GM19240 (cell line): ENCODE measurements around the gene LRBA.

Source experiments
- DNase-seq: peaks from one replicate; pipeline ENCODE4 v3.0.0; 2011; ENCODE audit warnings: low spot score; ENCODE audit not compliant: insufficient read length

The LRBA gene

GRCh38 chr4:150590631-150591030 is 424.5 kb downstream of the LRBA start:
- no peak for DNase-seq

DNA sequence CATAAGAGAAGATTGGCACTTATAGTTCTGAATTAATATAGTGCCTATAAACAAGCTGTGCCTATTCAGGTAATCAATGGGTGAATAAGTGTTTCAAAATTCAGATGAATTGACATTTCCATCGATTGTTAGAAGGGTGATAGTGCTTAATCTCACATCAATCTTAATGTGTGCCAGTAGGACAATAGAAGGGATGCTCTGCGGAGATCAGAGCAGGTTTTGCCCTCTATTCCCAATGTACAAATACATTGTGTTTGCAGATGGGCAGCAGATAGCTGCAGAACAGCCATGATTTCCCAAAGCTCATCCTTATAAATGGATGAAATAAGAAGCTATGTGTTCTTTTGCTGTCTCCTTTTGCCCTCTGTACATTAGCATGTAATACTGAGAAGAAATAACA is 425.9 kb downstream of the LRBA start:
- DNase-seq = no peak

- no peak for DNase-seq
These were observed 426.8 kb downstream of the LRBA start for GRCh38 chr4:150588316-150588715.

DNA sequence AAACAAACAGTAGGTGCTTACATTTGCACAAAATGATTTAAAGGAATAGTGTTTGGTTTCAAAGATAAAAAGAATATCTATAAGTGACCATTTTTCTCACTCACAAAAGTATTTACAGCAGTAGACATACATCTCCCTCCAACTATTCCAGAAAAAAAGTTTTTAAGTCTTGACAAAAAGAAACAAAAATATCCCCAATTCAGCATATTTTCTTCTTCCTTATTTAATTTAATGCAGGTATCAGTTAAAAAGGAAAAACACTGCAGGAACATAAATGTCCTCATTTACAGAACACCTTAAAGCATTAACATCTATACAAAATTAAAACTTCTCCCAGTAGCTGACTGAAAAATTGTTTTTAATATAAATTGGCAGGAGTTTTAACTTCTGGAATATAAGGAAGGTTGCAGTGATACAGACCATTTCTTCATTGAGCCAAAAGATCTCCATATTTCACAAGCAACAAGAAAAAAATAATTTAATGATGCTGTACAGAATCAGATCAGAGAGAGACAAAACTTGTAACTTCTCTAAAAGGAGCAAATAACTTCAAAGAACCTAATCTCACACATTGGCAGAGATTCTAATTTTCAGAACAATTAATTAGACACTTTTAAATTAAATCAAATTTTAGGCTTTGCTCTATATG is 428.8 kb downstream of the LRBA start:
- DNase-seq = no peak

GRCh38 chr4:150585611-150586010 is 429.5 kb downstream of the LRBA start:
- DNase-seq = no peak

DNA sequence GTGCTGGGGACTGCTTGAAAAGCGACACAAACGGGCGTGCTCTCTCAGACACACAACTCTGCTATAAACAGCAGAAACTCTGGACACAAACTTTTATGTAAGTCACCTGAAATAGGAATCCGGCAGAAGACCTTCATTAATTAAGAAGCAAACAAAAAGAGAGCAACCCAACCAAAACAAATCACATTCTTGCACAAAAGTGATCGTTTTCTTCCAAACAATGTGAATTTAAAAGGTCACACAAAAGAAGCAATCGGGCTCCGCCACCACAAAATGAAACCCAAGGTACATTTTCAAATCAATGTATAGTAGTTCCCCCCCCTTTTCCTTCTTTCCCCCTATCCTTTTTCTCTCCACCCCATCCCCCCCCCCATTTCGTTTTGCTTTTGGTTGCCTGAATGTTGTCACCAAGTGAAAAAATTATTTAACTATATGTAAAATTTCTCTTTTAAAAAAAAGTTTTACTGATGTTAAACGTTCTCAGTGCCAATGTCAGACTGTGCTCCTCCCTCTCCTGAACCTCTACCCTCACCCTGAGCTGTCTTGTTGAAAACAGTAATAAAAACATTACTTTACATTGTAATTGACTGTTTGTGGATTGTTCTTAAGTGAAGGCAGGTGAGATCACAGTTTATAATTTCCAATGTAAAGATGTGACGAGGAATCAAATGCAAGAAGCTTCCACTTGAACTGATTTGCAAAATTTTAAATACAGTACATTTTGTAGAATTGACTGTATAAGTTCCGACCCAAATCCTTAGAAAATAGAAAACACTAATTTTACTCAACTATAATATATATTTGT is 430.8 kb downstream of the LRBA start:
- no peak for DNase-seq

DNA sequence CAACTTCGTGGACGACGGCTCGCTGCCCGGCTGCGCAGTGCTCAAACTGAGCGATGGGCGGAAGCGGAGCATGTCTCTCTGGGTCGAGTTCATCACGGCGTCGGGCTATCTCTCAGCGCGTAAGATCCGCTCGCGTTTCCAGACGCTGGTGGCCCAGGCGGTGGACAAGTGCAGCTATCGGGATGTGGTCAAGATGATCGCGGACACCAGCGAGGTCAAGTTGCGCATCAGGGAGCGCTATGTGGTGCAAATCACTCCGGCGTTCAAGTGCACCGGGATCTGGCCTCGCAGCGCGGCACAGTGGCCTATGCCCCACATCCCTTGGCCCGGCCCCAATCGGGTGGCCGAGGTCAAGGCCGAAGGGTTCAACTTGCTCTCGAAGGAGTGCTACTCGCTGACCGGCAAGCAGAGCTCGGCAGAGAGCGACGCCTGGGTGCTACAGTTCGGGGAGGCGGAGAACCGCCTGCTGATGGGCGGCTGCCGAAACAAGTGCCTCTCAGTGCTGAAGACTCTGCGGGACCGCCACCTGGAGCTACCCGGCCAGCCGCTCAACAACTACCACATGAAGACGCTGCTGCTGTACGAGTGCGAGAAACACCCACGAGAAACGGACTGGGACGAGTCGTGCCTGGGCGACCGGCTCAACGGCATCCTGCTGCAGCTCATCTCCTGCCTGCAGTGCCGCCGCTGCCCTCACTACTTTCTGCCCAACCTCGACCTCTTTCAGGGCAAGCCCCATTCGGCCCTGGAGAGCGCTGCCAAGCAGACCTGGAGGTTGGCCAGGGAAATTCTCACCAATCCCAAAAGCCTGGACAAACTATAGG is 431.6 kb downstream of the LRBA start:
- no peak for DNase-seq

DNA sequence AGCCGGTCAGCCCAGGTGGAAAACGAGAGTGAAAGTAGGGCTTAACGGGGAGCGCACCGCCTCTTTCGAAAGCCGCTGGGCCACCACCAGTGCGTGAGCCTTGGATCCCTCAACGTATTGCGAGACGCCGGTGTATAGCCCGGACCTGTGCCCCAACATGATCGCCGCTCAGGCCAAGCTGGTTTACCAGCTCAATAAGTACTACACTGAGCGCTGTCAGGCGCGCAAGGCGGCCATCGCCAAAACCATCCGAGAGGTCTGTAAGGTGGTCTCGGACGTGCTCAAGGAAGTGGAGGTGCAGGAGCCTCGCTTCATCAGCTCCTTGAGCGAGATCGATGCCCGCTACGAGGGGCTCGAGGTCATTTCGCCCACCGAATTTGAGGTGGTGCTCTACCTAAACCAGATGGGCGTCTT is 432.2 kb downstream of the LRBA start:
- DNase-seq = no peak

DNA sequence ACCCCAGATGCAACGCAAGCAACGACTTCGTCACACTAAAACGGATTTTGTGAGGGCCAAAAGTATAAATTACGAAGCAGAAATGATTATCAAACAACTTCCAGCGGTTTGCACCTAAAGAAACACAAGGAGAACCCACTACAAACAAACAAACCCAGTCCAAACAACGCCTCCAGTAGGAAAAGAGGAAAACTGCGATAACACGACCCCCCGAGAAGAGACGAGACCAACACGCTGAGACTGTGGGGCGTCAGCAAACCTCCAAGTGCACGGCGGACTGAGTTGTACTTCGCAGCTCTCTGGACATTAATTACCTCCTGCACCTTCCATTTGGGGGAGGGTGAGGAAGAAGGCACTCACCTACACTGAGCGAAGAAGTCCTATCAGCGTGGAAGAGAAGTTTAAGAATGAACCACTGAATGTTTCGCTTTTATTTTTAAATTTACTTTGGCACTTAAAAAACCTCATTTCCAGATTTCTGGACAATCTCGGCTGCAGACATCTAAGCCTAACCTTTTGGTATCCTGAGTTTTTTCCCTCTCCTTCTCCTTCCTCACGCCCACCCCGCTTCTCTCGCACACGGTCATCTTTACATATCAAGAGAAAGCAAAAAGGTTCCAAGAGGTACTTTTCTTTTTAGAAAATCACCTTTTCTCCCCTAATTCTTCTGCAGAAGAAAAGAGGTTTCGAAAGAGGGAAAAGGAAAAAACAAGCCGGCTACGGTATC is 432.8 kb downstream of the LRBA start, which contains the start of gene MAB21L2:
MAB21L2 (plus strand) TSS at position 6 of the 727 bp plus-strand sequence. CDS start 879 bp downstream, outside the sequence.
- DNase-seq = no peak

DNA sequence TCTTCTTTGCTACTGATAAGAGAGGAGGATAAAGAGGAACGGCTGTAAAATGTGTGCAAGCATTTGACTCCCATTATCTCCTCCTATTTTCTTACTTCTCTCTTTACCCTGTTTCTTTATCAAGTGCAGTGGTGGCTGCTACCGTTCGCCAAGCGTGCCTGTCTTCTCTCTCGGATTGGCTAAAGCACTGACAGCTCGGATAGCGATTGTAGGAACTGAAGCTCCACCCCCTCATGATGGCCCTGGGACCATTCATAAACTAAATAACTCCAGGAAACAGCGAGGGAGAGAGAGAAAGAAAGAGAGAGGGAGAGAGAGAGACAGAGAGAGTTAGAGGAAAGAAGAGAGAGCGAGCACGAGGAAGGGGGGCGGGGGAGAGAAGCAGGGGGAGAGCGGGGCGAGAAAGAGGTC is 433.4 kb downstream of the LRBA start:
- no peak for DNase-seq

GRCh38 chr4:150581056-150581605 is 434.0 kb downstream of the LRBA start:
- DNase-seq = no peak

DNA sequence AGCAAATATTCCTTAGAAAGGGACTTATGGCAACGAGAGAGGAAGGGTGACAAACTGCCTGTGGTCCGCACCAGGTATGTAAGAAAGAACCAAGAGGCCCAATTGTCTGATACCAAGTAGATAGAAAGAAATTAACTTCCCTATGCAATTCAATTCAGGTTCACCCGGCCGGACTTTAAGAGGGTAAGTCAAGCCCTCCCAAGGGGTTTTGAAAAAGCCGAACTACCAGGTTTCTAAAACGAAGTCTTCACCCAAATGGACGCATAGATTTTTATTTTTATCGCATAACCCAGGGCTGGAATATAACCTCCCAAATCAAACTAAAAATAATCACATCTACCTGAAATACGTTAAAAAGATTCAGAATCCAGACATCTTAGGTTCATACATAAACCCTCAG is 434.8 kb downstream of the LRBA start:
- DNase-seq = no peak

DNA sequence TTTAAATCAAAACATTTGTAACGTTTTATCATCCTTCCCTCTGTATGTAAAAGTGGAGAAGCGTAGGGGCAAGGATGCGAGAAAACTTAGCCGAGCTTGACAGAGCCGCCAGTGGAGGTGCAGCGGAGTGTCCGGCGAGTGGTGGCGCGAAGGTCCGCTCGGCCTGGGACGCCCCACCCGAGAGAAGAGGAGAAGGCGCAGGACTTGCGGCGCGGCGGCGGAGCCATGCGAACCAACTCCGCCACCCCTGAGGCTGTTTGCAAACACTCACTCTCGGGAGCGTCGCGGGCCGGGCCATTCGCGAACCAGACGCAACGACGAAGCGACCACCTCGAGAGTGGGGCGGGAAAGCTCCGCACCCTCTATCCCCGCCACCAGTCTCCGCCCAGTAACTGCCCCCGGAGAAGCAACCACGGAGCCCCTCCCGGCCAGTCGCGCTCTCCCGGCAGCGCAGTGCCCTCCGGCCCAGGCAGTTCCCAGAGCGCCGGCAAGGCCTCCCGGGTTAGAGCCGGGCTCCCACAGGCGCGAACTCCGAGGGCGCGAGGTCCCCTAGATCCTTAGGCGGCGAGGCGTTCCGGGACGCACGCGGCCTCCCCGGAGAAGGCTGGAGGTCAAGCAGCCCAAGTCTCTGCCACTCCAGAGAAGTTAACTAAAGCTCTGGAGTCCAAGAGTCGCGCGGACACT is 435.4 kb downstream of the LRBA start:
- no peak for DNase-seq

GRCh38 chr4:150578745-150579501 is 436.2 kb downstream of the LRBA start:
- no peak for DNase-seq

DNA sequence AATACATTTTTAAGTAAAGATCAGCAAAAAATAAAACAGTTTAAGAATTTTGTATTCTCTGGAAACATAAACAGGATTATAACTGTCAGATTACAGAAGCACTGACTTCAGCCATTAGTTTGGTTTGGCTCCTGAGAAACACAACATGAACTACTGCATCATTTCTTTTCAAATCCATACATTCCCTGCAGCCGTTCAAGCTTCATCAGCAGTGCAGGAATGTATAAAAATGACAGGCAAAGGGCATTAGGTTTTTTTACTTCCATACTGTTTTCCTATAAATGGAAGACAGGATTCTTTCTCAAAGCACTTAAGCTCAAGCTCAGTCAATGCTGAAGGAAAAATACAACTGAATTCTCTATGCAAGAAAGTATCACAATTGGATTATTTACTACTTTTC is 437.3 kb downstream of the LRBA start:
- no peak for DNase-seq

DNA sequence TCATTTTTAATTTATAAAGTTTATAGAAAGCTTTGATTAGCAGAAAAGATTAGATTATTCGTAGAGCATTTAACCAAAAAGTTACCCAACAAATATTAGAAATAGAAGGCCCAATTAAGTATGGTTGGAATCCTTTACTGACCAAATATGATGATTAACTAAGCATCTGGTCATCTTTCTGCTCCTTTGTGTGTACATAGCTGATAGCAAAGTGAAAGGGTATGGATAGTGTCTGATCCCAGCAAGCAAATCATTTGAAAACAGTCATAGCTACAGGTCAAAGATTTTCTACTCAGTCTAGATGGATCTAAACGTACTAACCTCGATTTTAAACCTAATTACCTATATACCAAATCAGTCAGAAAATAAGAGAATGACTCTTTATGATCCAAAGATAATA is 440.4 kb downstream of the LRBA start:
- no peak for DNase-seq

- no peak for DNase-seq
These were observed 441.6 kb downstream of the LRBA start for GRCh38 chr4:150573534-150573933.

DNA sequence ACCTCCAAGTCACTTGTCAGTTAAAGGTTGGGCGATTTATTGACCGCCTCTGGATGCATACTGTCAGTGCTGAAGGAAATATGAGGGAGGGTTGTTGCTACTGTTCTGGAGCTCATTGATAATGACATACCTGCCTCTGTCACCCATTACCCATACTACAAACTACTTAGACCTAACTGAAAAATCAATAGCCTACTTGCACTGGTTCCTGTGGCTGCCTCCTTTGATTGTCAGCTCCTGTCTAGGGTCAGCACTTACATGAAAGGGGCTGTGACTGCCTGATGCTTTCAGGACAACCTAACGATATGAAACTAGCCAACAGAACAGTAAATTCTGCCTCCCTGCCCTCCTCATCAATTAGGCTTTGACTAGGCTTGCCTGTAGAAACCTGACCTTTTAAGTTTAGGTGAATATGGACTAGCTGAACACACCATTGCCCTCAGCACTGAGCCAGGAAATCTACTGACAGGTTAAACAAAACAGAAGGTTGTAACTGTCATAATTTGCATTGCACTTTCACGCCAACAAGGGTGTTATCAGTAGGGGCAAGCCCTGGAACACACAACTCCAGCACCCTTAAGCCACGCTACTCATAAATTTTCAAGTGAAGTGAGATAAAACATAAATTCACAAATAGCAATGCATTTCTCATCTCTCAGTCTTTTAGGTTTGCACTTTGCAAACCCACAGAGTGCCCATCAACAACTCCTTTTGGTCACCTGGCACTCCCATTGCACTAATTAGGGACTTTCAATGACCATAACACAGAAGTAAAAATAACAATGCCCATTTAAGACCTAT is 442.2 kb downstream of the LRBA start:
- no peak for DNase-seq

- no peak for DNase-seq
These were observed 444.2 kb downstream of the LRBA start for GRCh38 chr4:150570862-150571261.
